GM12878 (cell line): ENCODE results near the gene PGAM1.
"Not testable (repeated sequence)": the region's sequence is repeated elsewhere in the genome, so short reads cannot be mapped to it uniquely, and the experiment has no call there.

ENCODE experiments used
- ESRRA ChIP-seq: IDR thresholded peaks from 2 replicates; pipeline ENCODE4 v1.6.1; 2012; ENCODE audit warnings: mild to moderate bottlenecking, low read length, improper control_type of control experiment
- EZH2 ChIP-seq: IDR thresholded peaks from 2 replicates; pipeline ENCODE4 v1.6.1; 2012; ENCODE audit warnings: low read depth, mild to moderate bottlenecking, control low read depth, inconsistent platforms, low read length, borderline replicate concordance; ENCODE audit not compliant: control insufficient read depth
- NFIC ChIP-seq: IDR thresholded peaks from 2 replicates; pipeline ENCODE4 v1.6.1; 2012; ENCODE audit warnings: low read depth, mild to moderate bottlenecking, inconsistent platforms, low read length, moderate library complexity
- NR2C1 ChIP-seq: fragments of 450-650 bp; IDR thresholded peaks from 2 replicates; pipeline ENCODE4 v1.6.1; 2017; ENCODE audit warnings: antibody characterized with exemption, mild to moderate bottlenecking, moderate library complexity
- POLR2A ChIP-seq: IDR thresholded peaks from 2 replicates; pipeline ENCODE4 v1.6.1; 2011; ENCODE audit warnings: low read depth, mild to moderate bottlenecking, low read length
- POLR2AphosphoS2 ChIP-seq: IDR thresholded peaks from 2 replicates; pipeline ENCODE4 v1.6.1; 2011; ENCODE audit warnings: low read depth, mild to moderate bottlenecking, low read length, improper control_type of control experiment, moderate library complexity
- POLR2AphosphoS5 ChIP-seq: IDR thresholded peaks from 2 replicates; pipeline ENCODE4 v1.6.1; 2011; ENCODE audit warnings: mild to moderate bottlenecking, low read length, inconsistent platforms
- RFX5 ChIP-seq: IDR thresholded peaks from 2 replicates; pipeline ENCODE4 v1.6.1; 2011; ENCODE audit warnings: low read depth, low read length, improper control_type of control experiment
- SIN3A ChIP-seq: IDR thresholded peaks from 2 replicates; pipeline ENCODE4 v1.6.1; 2012; ENCODE audit warnings: low read depth, low read length, improper control_type of control experiment
- SREBF2 ChIP-seq: IDR thresholded peaks from 2 replicates; pipeline ENCODE4 v1.6.1; 2012; ENCODE audit warnings: mild to moderate bottlenecking, low read length
- ZSCAN29 ChIP-seq: fragments of 450-650 bp; IDR thresholded peaks from 2 replicates; pipeline ENCODE4 v1.6.1; 2017; ENCODE audit warnings: mild to moderate bottlenecking, moderate library complexity
- TF ChIP-seq, protein P1 (sequence below), 3 experiments: IDR thresholded peaks in 2 of 3; conservative IDR thresholded peaks in 1 of 3; 2 replicates each; pipeline ENCODE4 v1.5.1; 2011; ENCODE audit warnings: low read depth in 3 of 3, low read length in 3 of 3, mild to moderate bottlenecking in 3 of 3, control low read depth in 2 of 3, moderate library complexity in 2 of 3, inconsistent platforms in 1 of 3, mixed read lengths in 1 of 3; ENCODE audit not compliant: control insufficient read depth in 2 of 3, insufficient read depth in 1 of 3; ENCODE audit errors: extremely low read depth in 1 of 3

DNA sequence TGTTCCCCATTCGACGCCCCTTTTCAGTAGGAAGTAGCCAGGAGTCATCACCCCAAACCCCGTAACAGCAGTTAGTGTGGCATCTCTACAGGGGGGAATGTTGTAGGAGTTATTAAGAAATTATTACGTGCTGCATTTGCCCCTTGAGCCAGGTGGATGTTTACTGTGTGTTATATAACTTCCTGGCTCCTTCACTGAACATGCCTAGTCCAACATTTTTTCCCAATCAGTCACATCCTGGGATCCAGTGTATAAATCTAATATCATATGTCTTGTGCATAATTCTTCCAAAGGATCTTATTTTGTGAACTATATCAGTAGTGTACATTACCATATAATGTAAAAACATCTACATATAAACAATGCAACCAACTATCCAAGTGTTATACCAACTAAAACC lies 53.4 kb downstream of the PGAM1 start:
- not testable (repeated sequence) for TF ChIP-seq ESRRA, SIN3A, POLR2A, POLR2AphosphoS2, NR2C1, NFIC, POLR2AphosphoS5, ZSCAN29, EZH2, SREBF2, RFX5
- TF ChIP-seq, protein P1, sequence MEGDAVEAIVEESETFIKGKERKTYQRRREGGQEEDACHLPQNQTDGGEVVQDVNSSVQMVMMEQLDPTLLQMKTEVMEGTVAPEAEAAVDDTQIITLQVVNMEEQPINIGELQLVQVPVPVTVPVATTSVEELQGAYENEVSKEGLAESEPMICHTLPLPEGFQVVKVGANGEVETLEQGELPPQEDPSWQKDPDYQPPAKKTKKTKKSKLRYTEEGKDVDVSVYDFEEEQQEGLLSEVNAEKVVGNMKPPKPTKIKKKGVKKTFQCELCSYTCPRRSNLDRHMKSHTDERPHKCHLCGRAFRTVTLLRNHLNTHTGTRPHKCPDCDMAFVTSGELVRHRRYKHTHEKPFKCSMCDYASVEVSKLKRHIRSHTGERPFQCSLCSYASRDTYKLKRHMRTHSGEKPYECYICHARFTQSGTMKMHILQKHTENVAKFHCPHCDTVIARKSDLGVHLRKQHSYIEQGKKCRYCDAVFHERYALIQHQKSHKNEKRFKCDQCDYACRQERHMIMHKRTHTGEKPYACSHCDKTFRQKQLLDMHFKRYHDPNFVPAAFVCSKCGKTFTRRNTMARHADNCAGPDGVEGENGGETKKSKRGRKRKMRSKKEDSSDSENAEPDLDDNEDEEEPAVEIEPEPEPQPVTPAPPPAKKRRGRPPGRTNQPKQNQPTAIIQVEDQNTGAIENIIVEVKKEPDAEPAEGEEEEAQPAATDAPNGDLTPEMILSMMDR (IDR thresholded peaks at IDR 0.05 in 2 of 3, conservative IDR thresholded peaks at IDR 0.05 in 1 of 3; ENCODE audit: control insufficient read depth in 2 of 3, extremely low read depth in 1 of 3, insufficient read depth in 1 of 3, low read depth in 3 of 3, low read length in 3 of 3) = not testable (repeated sequence)
